DMS53 treated with DMSO at 0.1 percent for 48 hours (cell line): Measurements from ENCODE around the gene CCL8.

ENCODE experiments used
- DNase-seq: peaks from one replicate; lab custom pipeline; 2025; ENCODE audit not compliant: unreplicated experiment; lab: John Stamatoyannopoulos, UW

The CCL8 gene

DNA sequence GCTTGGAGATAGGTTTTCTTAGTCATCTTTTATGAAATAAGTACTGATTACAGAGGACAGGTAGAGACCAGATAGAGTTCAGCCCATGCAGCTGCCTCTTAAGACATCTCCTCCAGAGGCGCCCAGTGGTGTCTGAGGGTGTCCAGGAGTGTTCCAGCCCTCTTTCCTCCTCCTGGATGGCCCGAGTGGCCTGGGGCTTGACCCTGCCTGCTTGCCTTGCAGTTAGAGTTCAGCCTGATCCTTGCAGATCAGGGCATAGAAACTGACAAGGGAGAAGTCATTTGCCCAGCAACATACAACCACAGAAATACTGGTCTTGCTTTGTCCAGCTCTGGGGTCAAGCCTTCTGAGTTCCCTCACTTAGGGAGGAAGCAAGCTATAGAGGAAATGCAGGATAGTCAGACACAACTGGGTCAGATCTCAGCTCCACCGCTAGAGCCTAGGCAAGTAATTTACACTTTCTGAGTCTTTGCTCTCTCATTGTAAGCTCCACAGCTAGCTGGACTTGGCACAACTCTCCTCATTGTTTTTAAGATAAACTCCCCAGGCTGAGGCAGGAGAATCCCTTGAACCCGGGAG lies 47.4 kb downstream of the CCL8 start:
- DNase-seq = no peak

DNA sequence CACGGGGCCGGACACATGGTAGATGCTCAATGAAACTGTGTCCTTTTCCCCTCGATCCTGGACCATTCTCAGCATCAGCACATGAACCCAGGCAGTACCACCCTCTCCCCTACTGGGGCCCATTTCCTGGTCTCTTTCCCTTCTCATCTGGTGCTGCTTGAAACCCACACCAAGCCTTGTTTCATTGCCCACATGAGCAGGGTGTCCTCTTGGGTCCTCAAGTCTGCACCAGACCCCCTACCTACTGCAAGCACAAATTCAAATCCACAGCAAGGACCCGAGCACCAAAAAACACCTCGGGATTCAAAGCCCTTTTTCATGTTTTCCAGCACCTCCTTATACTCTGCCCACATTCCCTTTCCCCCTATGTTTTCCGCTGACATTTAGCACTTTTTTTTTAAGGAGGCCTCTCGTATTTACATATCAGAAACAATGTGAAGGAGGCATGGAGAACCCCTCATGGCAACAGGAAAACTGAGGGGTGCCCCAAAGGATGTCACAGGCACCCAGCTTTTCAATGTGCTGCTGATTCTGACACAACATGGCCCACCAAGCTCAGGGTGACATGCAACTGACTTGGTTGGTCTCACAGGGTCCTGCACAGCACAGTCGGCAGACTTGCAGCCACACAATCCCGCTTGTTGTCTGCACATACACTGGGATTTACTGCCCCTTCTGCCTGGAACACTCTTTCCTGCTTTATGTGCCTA lies 48.4 kb downstream of the CCL8 start:
- no peak for DNase-seq

DNA sequence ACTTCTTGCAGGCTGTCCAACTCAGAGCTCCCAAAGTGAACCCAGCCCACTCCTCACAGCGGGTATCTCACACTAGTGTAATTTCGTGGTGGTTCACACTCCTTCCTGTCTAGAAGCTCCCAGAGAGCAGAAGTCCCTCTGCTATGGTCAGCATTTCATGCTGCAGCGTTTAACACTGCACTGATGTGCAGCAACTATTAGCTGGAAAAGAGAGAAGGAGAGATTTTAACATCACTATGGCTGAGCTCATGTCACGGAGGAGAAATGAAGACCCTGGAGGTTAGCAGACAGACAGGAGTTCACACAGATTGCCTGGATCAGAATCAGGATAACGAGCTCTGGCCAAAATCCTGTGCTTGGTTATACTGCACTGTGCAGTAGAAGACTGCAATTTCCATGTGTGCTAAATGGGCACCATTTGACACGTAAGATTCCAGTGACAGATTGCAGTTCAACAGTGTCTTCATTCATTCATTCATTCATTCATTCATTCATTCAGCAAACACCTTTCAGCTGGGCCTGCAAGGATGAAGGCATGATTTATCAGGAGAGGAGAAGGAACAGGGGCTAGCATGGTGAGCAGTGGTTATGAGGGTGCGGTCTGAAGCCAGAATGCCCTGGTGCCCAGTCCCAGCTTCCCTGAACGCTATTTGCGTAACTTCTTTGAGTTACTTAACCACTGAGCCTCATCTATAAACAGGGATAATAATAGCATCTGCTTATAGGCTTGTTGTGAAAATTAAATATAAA lies 49.1 kb downstream of the CCL8 start:
- no peak for DNase-seq

DNA sequence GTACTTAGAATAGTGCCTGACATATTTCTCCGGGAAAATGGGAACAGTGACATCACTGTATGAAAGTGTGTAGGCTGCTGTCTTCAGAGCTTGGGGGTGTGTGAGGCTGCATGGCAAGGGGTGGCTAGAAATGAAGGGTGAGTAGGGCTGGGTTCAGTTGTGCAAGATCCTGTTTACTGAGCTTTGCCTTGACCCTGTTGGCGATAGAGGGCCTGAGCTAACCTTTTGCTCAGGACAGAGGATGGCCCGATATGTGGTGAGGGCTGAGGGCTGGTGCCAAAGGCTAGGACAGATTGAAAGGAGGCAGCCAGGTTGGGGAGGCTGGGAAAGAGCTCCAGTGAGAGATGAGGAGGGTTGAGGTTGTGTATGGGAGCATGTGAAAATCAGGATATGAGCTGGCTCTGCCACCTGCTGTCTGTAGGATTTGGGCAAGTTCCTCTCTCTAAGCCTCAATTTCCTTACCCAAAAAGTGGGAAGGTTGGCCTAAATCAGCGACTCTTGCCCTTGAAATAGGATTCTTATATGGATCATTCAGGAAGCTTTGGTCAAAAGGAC lies 49.8 kb downstream of the CCL8 start:
- DNase-seq = no peak

DNA sequence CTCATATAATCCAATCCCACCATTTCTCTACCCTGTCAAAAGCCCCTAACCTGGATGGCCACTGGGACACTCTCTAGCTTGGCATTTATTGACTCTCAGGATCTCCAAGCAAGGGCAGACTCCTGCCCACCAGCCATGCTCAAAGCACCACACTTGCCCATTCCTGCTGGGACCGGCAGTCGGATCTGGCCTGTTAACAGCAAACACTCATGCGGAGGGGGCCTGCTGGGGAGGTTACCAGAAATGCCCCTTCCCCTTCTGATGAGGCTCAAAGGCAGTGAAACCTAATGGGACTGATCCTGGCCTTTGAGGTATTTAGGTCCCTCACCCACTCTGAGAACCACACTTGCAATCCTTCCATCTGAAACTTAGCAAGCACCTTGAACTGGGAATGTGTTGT lies 50.3 kb downstream of the CCL8 start:
- DNase-seq = no peak

DNA sequence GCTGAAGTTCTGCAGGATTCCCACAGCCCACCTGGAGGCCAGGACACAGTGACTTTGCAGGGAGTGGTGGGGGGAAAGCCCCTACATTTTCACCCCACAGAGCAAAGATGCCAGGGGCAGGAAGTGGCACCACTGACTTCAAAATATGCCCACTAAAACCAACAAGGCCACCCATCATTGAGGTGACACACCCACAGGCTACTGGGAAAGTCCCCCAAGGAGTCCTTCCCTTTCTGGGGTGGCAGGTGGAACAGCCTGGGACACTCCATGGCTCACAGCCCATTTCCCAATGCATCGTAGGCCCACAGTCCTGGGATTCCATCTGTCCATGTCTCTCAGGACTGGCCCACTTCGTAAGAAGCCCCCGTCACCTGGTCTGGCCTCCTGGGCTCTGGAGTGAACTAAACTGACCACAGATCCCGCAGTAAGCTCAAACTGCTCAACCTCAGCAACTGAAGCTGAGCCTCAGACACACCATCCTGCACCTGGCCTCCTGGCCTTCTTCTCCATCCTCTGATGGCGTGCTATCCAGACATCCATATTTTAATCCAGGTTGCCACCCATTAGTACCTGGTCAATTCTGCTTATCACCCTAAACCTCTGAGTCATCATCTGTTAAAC lies 51.3 kb downstream of the CCL8 start:
- DNase-seq = no peak

DNA sequence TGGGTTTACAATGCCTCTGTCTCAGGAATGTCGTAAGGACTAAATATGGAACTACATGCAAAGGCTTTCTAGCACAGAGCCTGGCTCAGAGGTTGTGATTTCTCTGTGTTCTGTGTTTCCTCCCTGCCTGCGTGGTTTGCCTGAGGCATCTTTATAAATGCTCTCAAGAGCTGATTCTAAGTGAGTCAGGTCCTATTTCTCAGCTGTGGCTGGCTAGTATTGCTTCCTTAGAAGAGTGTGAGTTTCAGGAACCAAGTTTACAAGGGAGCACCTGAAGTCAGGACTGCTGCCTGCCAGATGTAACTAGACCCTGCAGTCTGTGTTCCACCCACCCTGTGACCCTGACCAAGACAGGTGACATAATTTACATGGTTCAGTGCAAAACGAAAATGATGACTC lies 51.8 kb downstream of the CCL8 start:
- DNase-seq = no peak
